ENCODE measurements around the gene DUOXA2. TPM values are rescaled to one million over a fixed set of nuclear protein-coding genes. Genes with fewer than 3 reads are reported as not detected.

Gene DUOXA2
- total and polyA plus RNA-seq, 2 donors (not counting 1 experiment from before 2014, with no cell fraction given): not detected

DNA sequence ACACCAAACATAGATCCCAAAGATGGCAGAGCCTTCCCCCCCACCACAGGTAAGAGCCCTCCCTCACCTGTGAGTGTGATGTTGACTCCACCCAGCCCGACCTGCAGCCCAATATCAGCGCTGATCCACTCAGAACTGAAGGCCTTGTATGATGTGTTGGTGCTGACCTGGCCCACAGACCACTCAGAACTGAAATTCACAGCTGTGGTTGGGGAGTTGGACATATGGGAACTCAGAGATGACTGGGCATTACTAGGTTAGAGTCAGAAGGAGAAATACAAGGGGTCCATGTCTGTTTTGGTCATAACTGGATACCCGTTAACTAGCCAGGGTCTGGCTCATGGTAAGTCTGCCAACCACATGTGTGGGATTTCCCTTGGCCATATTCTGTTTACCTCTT, 6.9 kb downstream of the DUOXA2 start:
- Histone ChIP-seq H3K27ac (ENCODE audit: insufficient read depth, low read length) (no peak overlapping the region), H2AFZ (ENCODE audit: low read length) (no peak overlapping the region), H3K36me3 (ENCODE audit: control insufficient read depth, insufficient read depth, low read length) (no peaks in the 10 kb centered on the region), H4K20me1 (ENCODE audit: control insufficient read depth, extremely low read depth, insufficient read depth, low read length) (no peaks in the 10 kb centered on the region), H3K9me3 (ENCODE audit: control insufficient read depth, insufficient read depth, low read depth, low read length) (no peaks in the 10 kb centered on the region), H3K27me3 (ENCODE audit: control insufficient read depth, insufficient read depth, low read length) (peaks cover 30% of the 10 kb centered on the region), H3K79me2 (ENCODE audit: control insufficient read depth, insufficient read depth, low read length) (no peaks in the 10 kb centered on the region), H3K4me2 (ENCODE audit: extremely low read depth, insufficient read depth, low read length) (no peak overlapping the region), H3K4me1 (ENCODE audit: control insufficient read depth, extremely low read depth, insufficient read depth, low read length) (peaks cover 2% of the 10 kb centered on the region), H3K9ac (ENCODE audit: insufficient read depth, low read length) (no peak overlapping the region), H3K4me3 (replicated peaks in 1 of 4; ENCODE audit: control extremely low read depth in 1 of 4, insufficient read depth in 1 of 4, low read depth in 3 of 4, low read length in 4 of 4) (no peak overlapping the region)
- no peak for TF ChIP-seq EZH2 (IDR thresholded peaks at IDR 0.05; ENCODE audit: low read length, missing control alignments)
- TF ChIP-seq CTCF (conservative IDR thresholded peaks at IDR 0.05 in 1 of 2, IDR thresholded peaks at IDR 0.05 in 1 of 2; ENCODE audit: low read depth in 1 of 2, low read length in 2 of 2): no peak
- no peak for DNase-seq (ENCODE audit: low read depth in 2 of 2)

DNA sequence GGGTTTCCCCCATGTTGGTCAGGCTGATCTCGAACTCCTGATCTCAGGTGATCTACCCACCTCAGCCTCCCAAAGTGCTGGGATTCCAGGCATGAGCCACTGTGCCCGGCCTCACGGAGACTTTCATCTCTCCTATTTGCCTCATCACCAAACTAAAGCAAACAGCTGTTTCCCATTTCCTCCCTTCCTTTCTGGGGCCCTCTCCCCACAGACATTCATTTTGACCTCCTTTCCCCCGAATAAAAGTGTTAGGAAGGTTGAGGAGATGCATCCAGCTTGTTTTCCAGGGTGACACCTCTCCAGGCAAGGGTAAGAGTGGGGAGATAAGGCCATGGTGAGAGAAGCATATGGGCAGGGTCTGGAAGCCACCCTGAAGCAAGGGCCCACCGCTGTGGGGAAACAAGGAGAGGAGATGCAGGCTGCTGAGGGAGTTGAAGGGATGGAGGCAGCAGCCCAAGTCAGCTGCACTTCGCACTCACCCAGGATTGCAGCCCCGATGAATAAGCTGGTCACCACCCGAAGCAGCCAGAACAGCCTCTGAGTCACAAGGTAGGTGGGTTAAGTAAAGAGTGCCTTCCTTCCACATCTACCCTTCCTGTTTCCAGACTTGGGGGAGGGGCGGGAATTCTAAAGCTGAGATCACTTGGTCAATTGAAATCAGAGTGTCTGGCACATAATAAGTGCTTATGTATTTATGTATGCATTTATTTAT, 7.7 kb downstream of the DUOXA2 start:
- DNase-seq (ENCODE audit: low read depth in 2 of 2): peak; percentile 69 to 93
- H3K27me3 ChIP-seq (ENCODE audit: control insufficient read depth, insufficient read depth, low read length): peaks cover 25% of the 10 kb centered on the region
- TF ChIP-seq EZH2 (IDR thresholded peaks at IDR 0.05; ENCODE audit: low read length, missing control alignments): no peak
- H3K4me3 ChIP-seq (replicated peaks in 1 of 4; ENCODE audit: control extremely low read depth in 1 of 4, insufficient read depth in 1 of 4, low read depth in 3 of 4, low read length in 4 of 4): no peak overlapping the region
- no peak overlapping the region for H2AFZ ChIP-seq (ENCODE audit: low read length)
- H4K20me1 ChIP-seq (ENCODE audit: control insufficient read depth, extremely low read depth, insufficient read depth, low read length): no peaks in the 10 kb centered on the region
- no peaks in the 10 kb centered on the region for H3K36me3 ChIP-seq (ENCODE audit: control insufficient read depth, insufficient read depth, low read length)
- no peak overlapping the region for H3K27ac ChIP-seq (ENCODE audit: insufficient read depth, low read length)
- no peak overlapping the region for H3K9ac ChIP-seq (ENCODE audit: insufficient read depth, low read length)
- no peak overlapping the region for H3K4me2 ChIP-seq (ENCODE audit: extremely low read depth, insufficient read depth, low read length)
- H3K79me2 ChIP-seq (ENCODE audit: control insufficient read depth, insufficient read depth, low read length): no peaks in the 10 kb centered on the region
- peaks cover 2% of the 10 kb centered on the region for H3K4me1 ChIP-seq (ENCODE audit: control insufficient read depth, extremely low read depth, insufficient read depth, low read length)
- H3K9me3 ChIP-seq (ENCODE audit: control insufficient read depth, insufficient read depth, low read depth, low read length): no peaks in the 10 kb centered on the region

GRCh38 chr15:45122719-45123118, 8.6 kb downstream of the DUOXA2 start:
- TF ChIP-seq CTCF (conservative IDR thresholded peaks at IDR 0.05 in 1 of 2, IDR thresholded peaks at IDR 0.05 in 1 of 2; ENCODE audit: low read depth in 1 of 2, low read length in 2 of 2) (no peak), EZH2 (IDR thresholded peaks at IDR 0.05; ENCODE audit: low read length, missing control alignments) (no peak)
- H3K79me2 ChIP-seq (ENCODE audit: control insufficient read depth, insufficient read depth, low read length): no peaks in the 10 kb centered on the region
- H3K9me3 ChIP-seq (ENCODE audit: control insufficient read depth, insufficient read depth, low read depth, low read length): no peaks in the 10 kb centered on the region
- H3K27ac ChIP-seq (ENCODE audit: insufficient read depth, low read length): no peak overlapping the region
- no peak overlapping the region for H2AFZ ChIP-seq (ENCODE audit: low read length)
- H3K4me1 ChIP-seq (ENCODE audit: control insufficient read depth, extremely low read depth, insufficient read depth, low read length): peaks cover 2% of the 10 kb centered on the region
- no peaks in the 10 kb centered on the region for H3K36me3 ChIP-seq (ENCODE audit: control insufficient read depth, insufficient read depth, low read length)
- DNase-seq (ENCODE audit: low read depth in 2 of 2): no peak
- no peak overlapping the region for H3K9ac ChIP-seq (ENCODE audit: insufficient read depth, low read length)
- H3K4me3 ChIP-seq (replicated peaks in 1 of 4; ENCODE audit: control extremely low read depth in 1 of 4, insufficient read depth in 1 of 4, low read depth in 3 of 4, low read length in 4 of 4): no peak overlapping the region
- H3K27me3 ChIP-seq (ENCODE audit: control insufficient read depth, insufficient read depth, low read length): peaks cover 18% of the 10 kb centered on the region
- no peaks in the 10 kb centered on the region for H4K20me1 ChIP-seq (ENCODE audit: control insufficient read depth, extremely low read depth, insufficient read depth, low read length)
- H3K4me2 ChIP-seq (ENCODE audit: extremely low read depth, insufficient read depth, low read length): no peak overlapping the region
